LNCAP (cell line): ENCODE data around the gene CNTNAP2.

Experiments
- CTCF ChIP-seq: fragments of 450-650 bp; IDR thresholded peaks from 2 replicates; pipeline ENCODE4 v1.5.1; 2017; ENCODE audit warnings: mild to moderate bottlenecking

Gene CNTNAP2

GRCh38 chr7:147611431-147611830 lies 1494.8 kb downstream of the CNTNAP2 start:
- TF ChIP-seq CTCF, result no peak

- no peak for TF ChIP-seq CTCF
These were observed 1518.7 kb downstream of the CNTNAP2 start for GRCh38 chr7:147635288-147635687.

- no peak for TF ChIP-seq CTCF
These were observed 1520.0 kb downstream of the CNTNAP2 start for GRCh38 chr7:147636553-147636952.

- no peak for TF ChIP-seq CTCF
These were observed 1522.0 kb downstream of the CNTNAP2 start for GRCh38 chr7:147638566-147638965.

GRCh38 chr7:147639037-147639436 lies 1522.4 kb downstream of the CNTNAP2 start:
- TF ChIP-seq CTCF, result no peak

- TF ChIP-seq CTCF, result no peak
These were observed 1523.2 kb downstream of the CNTNAP2 start for GRCh38 chr7:147639751-147640150.

- TF ChIP-seq CTCF, result no peak
These were observed 1524.2 kb downstream of the CNTNAP2 start for GRCh38 chr7:147640821-147641220.

- TF ChIP-seq CTCF, result no peak
These were observed 1530.0 kb downstream of the CNTNAP2 start for GRCh38 chr7:147646568-147646967.
